GM12873 (cell line): Measurements from ENCODE around the gene POLR3E.

Source experiments
- TF ChIP-seq, protein P1 (sequence below): IDR thresholded peaks from 2 replicates; pipeline ENCODE4 v1.5.1; 2012; ENCODE audit warnings: low read depth, mild to moderate bottlenecking, moderate library complexity, low read length, control low read depth; ENCODE audit not compliant: insufficient read depth; ENCODE audit errors: missing control alignments

POLR3E gene

DNA sequence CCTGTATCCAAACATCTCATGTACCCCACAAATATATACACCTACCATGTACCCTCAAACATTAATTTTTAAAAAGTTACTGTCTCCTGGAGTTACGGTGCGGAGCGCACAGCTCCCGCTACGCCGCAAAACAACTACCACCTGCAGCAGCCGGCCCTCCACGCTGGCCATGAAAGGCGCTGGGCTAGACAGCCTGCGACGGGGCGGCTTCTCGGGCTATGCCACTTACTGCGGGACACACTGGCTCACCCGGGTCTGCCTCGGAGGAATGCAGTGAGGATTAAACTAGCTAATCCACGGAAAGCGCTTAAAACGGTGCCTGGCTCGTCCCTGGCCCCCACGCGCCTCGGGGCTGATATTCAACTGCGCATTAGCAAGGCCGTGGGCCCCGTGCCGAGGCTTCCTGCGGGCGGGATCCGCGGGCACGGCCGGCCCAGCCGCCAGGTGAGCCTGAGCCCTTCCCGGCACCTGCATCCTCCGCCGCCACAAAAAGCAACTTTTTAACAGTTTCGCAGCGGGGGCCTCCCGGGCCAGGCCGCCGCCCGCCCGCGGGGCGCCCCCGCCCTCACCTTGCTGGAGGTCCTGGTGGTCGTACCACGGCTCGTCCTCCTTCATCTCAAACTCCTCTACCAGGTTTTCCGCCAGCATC is 76.6 kb downstream of the POLR3E start:
- TF ChIP-seq, protein P1, sequence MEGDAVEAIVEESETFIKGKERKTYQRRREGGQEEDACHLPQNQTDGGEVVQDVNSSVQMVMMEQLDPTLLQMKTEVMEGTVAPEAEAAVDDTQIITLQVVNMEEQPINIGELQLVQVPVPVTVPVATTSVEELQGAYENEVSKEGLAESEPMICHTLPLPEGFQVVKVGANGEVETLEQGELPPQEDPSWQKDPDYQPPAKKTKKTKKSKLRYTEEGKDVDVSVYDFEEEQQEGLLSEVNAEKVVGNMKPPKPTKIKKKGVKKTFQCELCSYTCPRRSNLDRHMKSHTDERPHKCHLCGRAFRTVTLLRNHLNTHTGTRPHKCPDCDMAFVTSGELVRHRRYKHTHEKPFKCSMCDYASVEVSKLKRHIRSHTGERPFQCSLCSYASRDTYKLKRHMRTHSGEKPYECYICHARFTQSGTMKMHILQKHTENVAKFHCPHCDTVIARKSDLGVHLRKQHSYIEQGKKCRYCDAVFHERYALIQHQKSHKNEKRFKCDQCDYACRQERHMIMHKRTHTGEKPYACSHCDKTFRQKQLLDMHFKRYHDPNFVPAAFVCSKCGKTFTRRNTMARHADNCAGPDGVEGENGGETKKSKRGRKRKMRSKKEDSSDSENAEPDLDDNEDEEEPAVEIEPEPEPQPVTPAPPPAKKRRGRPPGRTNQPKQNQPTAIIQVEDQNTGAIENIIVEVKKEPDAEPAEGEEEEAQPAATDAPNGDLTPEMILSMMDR, result no peak

DNA sequence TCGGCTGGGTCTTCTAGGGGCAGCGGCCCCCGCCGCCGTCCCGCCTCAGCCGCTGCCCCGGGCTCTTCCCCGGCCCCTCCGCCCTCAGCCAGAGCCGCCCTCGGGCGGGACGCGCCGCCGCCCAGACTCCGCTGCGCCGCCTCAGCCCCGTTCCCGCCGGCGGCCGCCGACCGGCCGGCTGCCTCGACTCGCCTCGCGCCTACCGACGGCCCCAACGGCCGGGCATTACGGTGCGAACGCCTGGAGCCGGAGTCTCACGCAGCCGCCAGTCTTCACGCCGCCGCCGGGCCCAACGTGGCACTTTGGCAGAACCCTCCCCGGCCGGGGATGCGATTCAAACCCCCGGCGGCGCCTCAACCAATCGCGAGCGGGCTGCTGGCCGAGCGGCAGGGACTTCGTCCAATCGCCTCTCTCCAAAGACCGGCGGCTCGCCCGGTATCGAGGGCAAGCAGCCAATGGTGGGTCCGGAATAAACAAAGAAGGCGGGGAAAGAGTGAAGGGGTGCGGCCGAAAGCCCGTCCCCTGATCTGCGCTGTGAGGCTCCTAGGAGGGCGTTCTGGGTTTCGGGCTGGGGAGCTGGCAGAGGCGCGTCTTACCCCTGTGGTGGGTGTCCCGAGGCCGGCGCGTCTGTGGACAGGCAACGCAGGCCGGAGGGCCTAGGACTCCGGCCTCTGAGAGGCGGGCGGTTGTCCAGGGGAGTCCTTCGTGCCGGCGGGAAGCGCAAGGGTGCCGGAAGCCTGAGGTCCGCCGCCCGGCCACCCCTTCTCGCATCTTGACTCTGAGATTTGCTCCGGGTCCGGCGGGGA is 77.3 kb downstream of the POLR3E start, which contains the start of gene CDR2:
Gene CDR2, minus strand, starts transcription at position 309 of the 806 bp plus-strand sequence. CDS start 310 bp downstream, outside the sequence.
- TF ChIP-seq, protein P1, result no peak

DNA sequence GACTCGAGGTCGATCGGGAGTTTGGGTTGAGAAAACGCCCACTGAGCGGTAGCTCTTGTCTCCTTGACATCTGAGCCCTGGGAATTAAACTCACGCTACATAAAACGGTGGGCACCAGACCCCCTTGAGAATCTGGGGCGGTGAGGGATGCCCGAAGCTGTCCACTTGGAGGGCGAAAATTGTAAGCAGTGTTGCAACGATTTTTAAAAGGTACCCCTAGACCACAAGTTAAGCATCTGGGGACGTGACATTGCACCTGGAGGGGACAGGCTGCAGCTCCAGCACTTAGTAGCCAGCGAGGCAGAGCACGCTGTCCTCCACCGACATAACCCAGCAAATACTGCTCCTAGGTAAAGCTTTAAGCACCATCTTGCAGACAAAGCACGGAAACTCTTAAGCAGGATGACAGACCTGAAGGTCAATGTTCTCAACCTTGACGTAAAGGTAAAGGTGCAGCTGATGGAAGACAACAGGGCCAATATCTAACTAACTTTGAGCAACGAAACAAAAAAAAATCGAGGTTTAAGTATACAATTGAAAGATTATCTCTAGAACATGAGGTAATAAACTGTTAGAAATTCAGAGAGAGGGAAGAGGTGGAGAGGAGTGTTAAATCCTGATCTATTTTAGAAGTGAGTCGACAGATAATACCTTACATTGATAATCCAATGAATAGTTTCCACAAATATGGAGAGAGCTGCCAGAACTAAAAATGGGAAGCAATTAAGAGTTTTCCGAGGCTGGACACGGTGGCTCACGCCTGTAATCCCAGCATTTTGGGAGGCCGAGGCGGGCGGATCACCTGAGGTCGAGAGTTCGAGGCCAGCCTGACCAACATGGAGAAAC is 78.1 kb downstream of the POLR3E start:
- TF ChIP-seq, protein P1, result no peak

DNA sequence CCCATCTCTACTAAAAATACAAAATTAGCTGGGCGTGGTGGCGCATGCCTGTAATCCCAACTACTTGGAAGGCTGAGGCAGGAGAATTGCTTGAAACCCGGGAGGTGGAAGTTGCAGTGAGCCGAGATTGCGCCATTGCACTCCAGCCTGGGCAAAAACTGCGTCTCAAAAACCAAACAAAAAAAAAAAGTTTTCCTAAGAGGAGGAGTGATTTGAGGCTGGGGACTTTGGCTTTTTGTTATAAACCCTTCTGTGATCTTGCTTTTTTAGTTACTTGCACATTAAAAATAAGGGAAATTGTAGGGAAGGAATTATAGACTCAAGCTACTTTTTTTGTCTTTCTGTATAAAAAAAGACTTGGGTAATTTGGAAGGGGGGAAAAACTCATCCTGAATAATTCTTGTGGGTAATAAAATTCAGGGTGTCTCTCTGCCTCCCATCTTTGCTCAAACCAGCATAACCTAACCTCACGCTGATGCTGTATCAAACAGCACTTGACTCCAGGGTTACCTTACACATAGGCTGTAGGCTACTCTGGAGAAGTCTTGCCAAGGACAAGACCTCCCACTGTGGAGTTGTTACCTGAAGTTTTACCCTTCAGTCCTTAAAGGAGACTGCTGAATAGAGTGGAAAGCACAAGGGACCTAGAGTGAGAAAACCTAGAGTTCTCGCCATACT is 78.9 kb downstream of the POLR3E start:
- TF ChIP-seq, protein P1, result no peak

DNA sequence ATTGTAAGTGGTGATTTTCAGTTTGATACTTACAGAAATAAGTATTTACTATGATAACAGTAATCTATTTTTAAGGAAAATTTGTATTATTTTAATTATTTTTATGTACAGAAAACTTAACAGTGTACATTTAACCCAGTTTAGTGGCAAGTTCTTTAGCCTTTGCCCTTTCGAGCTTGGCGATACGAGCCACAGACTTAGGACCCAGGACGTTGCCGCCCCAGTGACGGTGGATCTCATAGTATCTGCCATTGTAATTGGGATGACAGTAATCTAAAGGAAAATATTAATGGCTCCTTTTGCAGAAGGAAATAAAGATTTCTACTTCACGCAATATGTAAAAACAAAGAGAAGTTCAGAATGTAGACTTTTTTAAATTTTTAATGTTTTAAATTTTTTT is 82.4 kb downstream of the POLR3E start:
- TF ChIP-seq, protein P1, result no peak

DNA sequence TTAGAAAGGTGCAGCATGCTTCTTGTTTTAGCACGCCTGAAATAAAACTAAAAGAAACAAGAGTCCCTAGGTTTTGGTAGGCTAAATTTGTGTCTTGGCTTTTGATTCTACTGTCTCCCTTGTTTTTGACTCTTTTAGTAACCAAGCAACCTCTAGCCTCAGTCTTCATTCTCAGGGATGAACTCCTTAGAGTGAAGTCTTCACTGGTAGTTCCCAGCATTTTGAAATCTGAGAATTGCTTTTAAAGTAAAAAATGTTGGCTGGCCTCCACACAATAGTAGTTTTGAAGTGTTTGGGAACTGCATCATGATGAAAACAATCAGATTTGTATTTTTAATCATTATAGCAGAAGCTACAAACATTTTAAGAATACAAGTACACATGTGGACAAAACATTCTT is 83.3 kb downstream of the POLR3E start:
- TF ChIP-seq, protein P1, result no peak
